ENCODE data around the gene TNRC18.

- TF ChIP-seq CTCF (conservative IDR thresholded peaks at IDR 0.05), result no peak
- TF ChIP-seq EZH2 (IDR thresholded peaks at IDR 0.05; ENCODE audit: low read depth), result no peak
Measured at GRCh38 chr7:5423976-5424748, 528 bp upstream of the TNRC18 start.
